OCI-LY1 (cell line): ENCODE measurements around the gene TRPC4AP.

ENCODE experiments used
- CTCF ChIP-seq: fragments of 200-600 bp; sonication (generic), shearing (Covaris generic); IDR thresholded peaks from 2 replicates; pipeline ENCODE4 v1.5.1; 2017; ENCODE audit warnings: mild to moderate bottlenecking, antibody characterized with exemption, low read length, moderate library complexity, mixed read lengths
- EZH2 ChIP-seq: fragments of 200-600 bp; sonication (generic), shearing (Covaris generic); IDR thresholded peaks from 2 replicates; pipeline ENCODE4 v1.8.0; 2017; ENCODE audit warnings: borderline replicate concordance, mixed run types, mild to moderate bottlenecking, antibody characterized with exemption, low read length, moderate library complexity, mixed read lengths

- no peak for TF ChIP-seq CTCF
- TF ChIP-seq EZH2, result no peak
Measured at GRCh38 chr20:35077872-35078271, 14.7 kb downstream of the TRPC4AP start.
